HG02973 (cell line): ENCODE measurements around the gene SUSD2.
"Not testable (repeated sequence)": the region's sequence is repeated elsewhere in the genome, so short reads cannot be mapped to it uniquely, and the experiment has no call there.

Experiments
- ATAC-seq: cut with Tn5 transposase; IDR thresholded peaks from one replicate; pipeline ENCODE4 v1.9.1; 2021; ENCODE audit warnings: moderate library complexity; ENCODE audit not compliant: unreplicated experiment

SUSD2 gene

DNA sequence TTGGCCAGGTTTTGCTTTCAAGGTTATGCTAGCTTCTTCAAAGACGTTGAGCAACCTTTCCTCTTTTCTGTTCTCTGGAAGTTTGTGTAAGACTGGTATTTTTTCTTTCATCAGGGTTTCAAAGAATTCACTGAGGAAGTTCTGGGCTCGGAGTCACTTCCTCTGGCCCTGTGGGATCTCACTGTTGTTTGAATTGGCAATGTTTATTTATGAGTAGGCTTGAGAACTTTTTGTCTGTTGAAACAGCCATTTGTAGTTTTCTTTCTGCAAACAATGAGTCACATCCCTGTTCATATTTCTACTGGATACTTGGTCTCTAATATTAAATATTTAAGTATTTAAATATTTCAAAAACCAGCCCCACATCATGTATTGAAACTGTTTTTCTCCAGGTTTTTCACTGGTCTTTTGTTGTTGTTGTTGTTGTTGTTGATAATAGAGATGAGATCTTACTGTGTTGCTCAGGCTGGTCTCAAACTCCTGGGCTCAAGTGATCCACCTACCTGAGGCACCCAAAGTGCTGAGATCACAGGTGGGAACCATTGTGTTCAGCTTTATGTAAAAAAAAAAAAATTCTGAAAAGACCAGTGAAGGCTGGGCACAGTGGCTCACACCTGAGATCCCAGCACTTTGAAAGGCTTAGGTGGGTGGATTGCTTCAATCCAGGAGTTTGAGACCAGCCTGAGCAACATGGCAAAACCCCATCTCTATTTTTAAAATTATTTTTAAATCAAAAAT, 26.9 kb downstream of the SUSD2 start:
- no peak for ATAC-seq

DNA sequence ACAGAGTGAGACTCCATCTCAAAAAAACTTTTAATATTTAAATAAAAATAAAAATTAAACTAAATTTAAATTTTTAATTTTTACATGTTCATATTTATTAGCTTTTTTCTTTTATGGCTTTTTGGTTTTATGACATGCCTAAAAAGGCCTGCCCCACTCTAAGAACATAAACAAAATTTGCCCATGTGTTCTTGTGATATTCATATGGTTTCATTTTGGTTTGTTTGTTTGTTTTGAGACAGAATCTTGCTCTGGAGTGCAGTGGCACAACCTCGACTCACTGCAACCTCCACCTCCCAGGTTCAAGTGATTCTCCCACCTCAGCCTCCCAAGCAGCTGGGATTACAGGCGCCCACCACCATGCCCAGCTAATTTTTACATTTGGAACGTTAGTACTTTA, 27.7 kb downstream of the SUSD2 start:
- ATAC-seq, result no peak

- no peak for ATAC-seq
These were observed 28.4 kb downstream of the SUSD2 start for GRCh38 chr22:24209687-24210086.

DNA sequence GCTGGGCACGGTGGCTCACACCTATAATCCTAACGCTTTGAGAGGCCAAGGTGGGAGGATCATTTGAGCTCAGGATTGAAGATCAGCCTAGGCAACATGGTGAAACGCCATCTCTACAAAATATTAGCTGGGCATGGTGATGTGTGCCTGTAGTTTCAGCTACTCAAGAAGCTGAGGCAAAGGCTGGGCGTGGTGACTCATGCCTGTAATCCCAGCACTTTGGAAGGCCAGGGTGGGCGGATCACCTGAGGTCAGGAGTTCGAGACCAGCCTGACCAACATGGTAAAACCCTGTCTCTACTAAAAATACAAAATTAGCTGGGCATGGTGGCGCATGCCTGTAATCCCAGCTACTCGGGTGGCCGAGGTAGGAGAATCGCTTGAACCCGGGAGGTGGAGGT, 29.1 kb downstream of the SUSD2 start:
- not testable (repeated sequence) for ATAC-seq

DNA sequence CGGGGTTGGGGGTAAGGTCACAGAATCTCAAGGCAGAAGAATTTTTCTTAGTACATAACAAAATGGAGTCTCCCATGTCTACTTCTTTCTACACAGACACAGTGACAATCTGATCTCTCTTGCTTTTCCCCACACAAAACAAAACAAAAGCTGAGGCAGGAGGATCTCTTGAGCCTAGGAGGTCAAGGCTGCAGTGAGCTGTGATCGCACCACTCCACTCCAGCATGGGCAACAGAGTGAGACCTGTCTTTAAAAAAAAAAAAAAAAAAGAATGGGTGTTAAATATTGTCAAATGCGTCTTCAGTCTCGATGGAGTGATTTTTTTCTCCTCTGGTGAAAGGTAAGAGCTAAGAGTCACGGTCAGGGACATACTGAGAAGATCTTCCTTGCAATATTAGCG, 30.4 kb downstream of the SUSD2 start:
- ATAC-seq, result not testable (repeated sequence)

DNA sequence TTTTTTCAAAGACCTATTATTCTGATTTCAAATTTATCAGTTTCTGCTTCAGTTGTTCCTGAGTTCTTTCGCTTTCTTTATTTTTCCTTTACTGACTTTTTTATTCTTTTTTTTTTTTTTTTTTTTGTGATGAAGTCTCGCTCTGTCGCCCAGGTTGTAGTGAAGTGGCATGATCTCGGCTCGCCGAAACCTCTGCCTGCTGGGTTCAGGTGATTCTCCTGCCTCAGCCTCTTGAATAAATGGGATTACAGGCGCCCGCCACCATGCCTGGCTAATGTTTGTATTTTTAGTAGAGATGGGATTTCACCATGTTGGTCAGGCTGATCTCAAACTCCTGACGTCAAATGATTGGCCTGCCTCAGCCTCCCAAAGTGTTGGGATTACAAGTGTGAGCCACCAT, 31.8 kb downstream of the SUSD2 start:
- not testable (repeated sequence) for ATAC-seq

DNA sequence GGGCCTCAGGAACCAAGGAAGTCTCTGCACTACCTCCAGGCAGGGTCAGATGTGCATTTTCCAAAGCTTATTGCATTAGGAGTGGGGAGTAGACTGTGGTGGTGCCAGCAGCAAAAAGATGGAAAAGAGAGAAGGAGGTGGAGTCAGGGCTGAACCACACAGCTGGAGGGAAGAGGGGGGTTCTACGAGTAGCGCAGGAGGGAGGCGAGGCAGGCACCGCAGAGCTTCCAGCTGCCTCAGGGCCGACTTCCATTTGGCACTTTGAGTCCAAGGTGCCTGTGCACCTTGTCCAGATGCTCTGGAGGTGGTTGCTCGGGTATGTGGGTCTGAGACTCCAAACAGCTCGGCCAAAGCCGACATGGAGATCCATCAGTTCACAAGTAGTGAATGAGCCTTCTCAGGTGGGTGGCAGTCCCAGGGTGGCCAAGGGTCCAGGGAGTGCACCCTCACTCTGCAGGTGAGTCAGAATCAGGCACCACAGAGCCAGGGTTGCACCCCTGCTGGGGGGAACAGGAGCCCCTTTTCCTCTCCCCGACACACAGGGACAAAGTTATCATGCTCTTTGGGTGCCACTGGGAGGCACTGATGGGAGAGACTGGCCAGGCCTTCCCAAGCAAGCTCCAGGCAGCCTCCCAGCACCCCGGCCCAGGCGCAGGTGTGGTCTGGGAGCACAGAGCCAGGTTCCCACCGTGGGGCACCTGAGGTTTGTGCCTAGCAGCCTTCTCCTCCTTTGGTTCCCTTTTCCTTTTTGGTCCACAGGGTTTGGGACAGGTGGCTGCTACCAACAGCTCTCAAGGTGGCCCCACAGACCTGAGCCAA, 33.4 kb downstream of the SUSD2 start:
- no peak for ATAC-seq

DNA sequence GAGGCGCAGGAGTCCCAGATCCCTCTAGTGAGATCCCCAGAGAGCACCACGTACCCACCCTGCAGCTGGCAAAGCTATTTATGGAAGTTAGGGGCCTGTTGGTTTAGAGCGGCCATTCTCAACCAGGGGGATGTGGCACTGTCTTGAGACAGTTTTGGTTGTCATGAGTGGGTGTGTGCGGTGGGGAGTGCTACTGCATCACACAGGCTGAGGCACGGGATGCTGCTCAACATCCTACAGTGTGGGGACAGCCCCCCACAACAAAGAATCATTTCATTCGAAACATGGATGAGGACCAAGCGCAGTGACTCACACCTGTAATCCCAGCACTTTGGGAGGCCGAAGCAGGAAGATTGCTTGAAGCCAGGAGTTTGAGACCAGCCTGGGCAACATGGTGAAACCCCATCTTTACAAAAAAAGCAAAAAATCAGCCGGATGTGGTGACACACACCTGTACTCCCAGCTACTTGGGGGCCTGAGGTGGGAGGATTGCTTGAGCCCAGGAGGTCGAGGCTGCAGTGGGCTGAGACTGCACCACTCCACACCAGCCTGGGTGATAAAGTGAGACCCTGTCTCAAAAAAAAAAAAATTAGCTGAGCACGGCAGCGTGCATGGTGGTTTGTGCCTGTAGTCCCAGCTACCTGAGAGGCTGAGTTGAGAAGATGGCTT, 35.4 kb downstream of the SUSD2 start:
- no peak for ATAC-seq

- ATAC-seq, result no peak
These were observed 36.1 kb downstream of the SUSD2 start for GRCh38 chr22:24217384-24217783.

- ATAC-seq, result no peak
These were observed 38.5 kb downstream of the SUSD2 start for GRCh38 chr22:24219750-24220149.

GRCh38 chr22:24224468-24224867, 43.2 kb downstream of the SUSD2 start:
- ATAC-seq, result no peak

GRCh38 chr22:24225044-24225601, 43.8 kb downstream of the SUSD2 start:
- no peak for ATAC-seq

- ATAC-seq, result no peak
These were observed 44.7 kb downstream of the SUSD2 start for GRCh38 chr22:24225951-24226350.

DNA sequence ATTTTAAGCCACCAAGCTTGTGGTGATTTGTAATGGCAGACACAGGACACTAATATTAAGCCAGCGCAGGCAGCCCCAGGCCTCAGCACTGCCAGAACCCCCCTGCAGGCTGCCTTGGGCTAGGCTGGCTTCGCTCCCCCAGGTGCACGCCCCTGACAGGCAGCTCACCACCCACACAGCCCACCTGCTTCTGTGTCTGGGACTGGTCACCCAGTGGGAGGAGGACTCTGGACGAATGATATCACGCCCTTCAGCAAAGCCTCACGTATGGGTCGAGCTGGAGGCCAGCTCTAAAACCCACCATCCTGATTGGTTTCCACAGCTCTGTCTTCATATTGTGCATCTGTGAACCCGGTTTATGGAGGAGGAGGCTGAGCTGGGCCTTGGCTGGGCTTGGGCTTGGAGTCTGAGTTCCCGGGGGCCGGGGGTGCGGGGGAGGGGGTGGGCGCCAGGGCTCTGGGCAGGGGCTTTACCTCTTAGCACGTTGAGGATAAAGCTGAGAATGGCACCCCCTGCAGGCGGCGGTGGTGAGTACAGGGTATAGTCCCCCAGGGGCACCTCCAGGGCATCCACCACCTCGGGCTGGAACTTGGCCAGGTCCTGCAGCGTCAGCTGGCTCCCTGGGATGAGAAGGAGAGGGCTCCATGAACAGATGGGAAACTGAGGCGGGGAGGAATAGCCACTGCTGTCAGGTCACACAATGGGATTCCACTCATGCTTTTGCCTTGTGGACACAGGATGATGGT, 49.8 kb downstream of the SUSD2 start:
- no peak for ATAC-seq

- no peak for ATAC-seq
These were observed 50.4 kb downstream of the SUSD2 start for GRCh38 chr22:24231706-24232105.

DNA sequence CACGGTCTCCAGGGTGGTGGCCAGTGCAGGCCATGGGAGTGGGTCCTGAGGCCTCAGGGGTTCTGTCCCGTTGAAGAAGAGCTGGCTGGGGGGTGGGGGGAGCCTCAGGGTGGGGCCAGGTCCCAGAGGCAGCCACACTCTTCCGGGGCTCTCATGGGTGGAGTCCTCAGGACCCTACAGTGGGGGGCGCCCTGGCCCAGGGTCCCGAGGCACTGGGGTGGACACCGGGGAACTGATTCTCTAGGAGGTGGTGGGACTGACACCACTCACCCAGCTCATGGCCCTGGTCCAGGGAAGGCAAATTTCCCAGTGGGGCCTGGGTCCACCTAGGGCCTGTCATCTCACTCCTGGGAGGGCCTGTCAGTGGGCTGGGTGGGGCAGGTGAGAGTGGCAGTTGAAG, 50.8 kb downstream of the SUSD2 start:
- ATAC-seq, result no peak

DNA sequence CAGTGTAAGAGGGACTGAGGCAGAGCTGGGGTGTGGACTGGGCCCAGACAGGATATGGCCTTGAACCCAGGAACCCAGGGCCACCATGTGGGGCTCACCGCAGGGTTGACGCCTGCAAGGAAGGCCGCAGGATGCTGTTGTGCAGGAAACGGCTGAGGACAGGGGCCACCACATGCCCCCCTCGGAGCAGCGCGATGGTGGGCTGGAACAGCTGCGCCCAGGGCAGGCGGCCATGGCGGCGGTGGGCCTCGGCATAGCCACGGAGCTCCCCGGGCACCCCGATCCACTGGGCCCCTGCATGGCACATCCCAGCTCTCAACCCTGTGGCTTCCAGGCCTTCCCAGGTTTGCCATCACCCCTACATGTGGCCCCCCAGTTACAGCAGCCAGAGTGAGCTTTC, 51.4 kb downstream of the SUSD2 start:
- ATAC-seq, result no peak

GRCh38 chr22:24233235-24233634, 51.9 kb downstream of the SUSD2 start:
- no peak for ATAC-seq

DNA sequence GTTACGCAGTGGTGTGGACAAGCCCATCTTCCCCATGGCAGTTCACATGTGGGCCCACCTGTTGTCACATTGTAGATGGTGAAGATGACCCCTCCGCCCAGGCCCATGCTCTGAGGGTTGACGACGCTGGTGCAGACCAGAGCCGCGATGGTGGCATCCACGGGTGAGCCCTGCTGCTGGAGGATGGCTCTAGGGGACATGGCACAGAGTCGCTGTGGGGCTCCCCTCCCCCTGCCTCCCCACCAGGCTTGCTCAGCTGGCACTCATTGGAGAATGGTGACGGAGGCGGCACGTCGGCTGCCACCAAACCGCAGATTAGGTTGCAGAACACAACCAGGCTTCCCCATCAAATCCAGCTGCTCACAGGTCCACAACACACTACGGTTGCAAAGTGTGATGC, 52.5 kb downstream of the SUSD2 start:
- ATAC-seq, result no peak

DNA sequence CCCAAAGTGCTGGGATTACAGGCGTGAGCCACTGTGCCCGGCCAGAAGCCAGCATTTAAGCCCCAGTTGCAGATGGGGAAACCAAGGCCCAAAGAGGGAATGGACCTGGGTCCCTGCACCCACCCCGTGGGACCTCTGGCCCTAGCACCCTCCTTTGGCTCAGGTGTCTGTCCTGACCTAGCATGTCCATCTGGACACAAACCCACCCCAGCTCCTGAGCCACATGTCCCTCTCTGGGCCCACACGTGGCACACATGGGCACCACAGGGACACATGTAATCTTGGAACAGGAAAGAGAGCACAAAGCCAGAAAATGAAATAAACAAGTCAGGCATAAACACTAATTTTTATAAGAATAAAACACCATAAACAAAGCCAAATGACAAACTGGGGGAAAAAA, 54.0 kb downstream of the SUSD2 start:
- no peak for ATAC-seq

DNA sequence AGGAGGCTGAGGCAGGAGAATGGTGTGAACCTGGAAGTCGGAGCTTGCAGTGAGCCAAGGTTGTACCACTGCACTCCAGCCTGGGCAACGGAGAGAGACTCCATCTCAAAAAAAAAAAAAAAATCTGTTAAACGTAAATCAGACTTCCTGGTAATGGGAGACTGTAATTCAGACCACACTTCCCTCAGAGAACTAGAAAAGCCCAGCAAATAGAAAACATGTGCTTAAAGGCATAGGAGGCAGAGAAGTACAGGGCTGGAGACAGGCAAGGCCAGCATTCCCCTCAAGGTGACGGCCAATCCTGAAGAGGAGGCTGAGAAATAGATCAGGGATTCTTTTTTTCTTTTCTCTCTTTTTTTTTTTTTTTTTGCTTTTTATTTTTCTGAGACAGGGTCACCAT, 55.4 kb downstream of the SUSD2 start:
- no peak for ATAC-seq
